ENCODE data around the gene SELENOO. TPM values are rescaled to one million over a fixed set of nuclear protein-coding genes. Genes with fewer than 3 reads are reported as not detected.

Gene SELENOO
- total and polyA plus RNA-seq, 2 of the 13 experiments (the other 11 are each of a cell fraction or from before 2014, with no cell fraction given), result 14.4 to 19.0 TPM

GRCh38 chr22:50244420-50245213, 43.8 kb downstream of the SELENOO start, which contains the start of gene TUBGCP6 (continued):
- TF ChIP-seq, protein P1, sequence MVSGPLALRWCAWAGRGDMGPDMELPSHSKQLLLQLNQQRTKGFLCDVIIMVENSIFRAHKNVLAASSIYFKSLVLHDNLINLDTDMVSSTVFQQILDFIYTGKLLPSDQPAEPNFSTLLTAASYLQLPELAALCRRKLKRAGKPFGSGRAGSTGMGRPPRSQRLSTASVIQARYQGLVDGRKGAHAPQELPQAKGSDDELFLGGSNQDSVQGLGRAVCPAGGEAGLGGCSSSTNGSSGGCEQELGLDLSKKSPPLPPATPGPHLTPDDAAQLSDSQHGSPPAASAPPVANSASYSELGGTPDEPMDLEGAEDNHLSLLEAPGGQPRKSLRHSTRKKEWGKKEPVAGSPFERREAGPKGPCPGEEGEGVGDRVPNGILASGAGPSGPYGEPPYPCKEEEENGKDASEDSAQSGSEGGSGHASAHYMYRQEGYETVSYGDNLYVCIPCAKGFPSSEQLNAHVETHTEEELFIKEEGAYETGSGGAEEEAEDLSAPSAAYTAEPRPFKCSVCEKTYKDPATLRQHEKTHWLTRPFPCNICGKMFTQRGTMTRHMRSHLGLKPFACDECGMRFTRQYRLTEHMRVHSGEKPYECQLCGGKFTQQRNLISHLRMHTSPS (CRISPR knock-in tag; IDR thresholded peaks at IDR 0.05; ENCODE audit: low read depth), result 0 out of 2 replicates have a peak, but pooled peaks have one; percentile 16
- TF ChIP-seq ONECUT2 (CRISPR knock-in tag; IDR thresholded peaks at IDR 0.05) (no peak), PRPF4 (IDR thresholded peaks at IDR 0.05; ENCODE audit: low read depth, low read length, poor library complexity, severe bottlenecking) (no peak), FOXK2 (IDR thresholded peaks at IDR 0.05) (0 out of 2 replicates have a peak, but pooled peaks have one; percentile 47), TFDP1 (CRISPR knock-in tag; IDR thresholded peaks at IDR 0.05; ENCODE audit: borderline replicate concordance) (peak; percentile 83), GTF2F1 (IDR thresholded peaks at IDR 0.05; ENCODE audit: low read length) (no peak), HNRNPH1 (optimal IDR thresholded peaks at IDR 0.05; ENCODE audit: low read depth, low read length) (no peak), XBP1 (CRISPR knock-in tag; IDR thresholded peaks at IDR 0.05) (no peak), ZC3H4 (CRISPR knock-in tag; IDR thresholded peaks at IDR 0.05; ENCODE audit: borderline replicate concordance) (no peak), ZSCAN29 (CRISPR knock-in tag; conservative IDR thresholded peaks at IDR 0.05) (0 out of 2 replicates have a peak, but pooled peaks have one; percentile 54), SNAPC2 (CRISPR knock-in tag; IDR thresholded peaks at IDR 0.05) (0 out of 2 replicates have a peak, but pooled peaks have one; percentile 27), MAF1 (CRISPR knock-in tag; IDR thresholded peaks at IDR 0.05; ENCODE audit: borderline replicate concordance) (no peak; the same call in 1 of the 2 replicates), ELF3 (CRISPR knock-in tag; IDR thresholded peaks at IDR 0.05) (peak; percentile 84), RAD51 (IDR thresholded peaks at IDR 0.05; ENCODE audit: borderline replicate concordance) (no peak), HDAC2 (CRISPR knock-in tag; IDR thresholded peaks at IDR 0.05) (peak; percentile 90), MXD1 (CRISPR knock-in tag; IDR thresholded peaks at IDR 0.05) (peak; percentile 74; the same call in 1 of the 2 replicates)
- TF ChIP-seq, protein P2, sequence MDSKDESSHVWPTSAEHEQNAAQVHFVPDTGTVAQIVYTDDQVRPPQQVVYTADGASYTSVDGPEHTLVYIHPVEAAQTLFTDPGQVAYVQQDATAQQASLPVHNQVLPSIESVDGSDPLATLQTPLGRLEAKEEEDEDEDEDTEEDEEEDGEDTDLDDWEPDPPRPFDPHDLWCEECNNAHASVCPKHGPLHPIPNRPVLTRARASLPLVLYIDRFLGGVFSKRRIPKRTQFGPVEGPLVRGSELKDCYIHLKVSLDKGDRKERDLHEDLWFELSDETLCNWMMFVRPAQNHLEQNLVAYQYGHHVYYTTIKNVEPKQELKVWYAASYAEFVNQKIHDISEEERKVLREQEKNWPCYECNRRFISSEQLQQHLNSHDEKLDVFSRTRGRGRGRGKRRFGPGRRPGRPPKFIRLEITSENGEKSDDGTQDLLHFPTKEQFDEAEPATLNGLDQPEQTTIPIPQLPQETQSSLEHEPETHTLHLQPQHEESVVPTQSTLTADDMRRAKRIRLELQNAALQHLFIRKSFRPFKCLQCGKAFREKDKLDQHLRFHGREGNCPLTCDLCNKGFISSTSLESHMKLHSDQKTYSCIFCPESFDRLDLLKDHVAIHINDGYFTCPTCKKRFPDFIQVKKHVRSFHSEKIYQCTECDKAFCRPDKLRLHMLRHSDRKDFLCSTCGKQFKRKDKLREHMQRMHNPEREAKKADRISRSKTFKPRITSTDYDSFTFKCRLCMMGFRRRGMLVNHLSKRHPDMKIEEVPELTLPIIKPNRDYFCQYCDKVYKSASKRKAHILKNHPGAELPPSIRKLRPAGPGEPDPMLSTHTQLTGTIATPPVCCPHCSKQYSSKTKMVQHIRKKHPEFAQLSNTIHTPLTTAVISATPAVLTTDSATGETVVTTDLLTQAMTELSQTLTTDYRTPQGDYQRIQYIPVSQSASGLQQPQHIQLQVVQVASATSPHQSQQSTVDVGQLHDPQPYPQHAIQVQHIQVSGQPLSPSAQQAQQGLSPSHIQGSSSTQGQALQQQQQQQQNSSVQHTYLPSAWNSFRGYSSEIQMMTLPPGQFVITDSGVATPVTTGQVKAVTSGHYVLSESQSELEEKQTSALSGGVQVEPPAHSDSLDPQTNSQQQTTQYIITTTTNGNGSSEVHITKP (CRISPR knock-in tag; IDR thresholded peaks at IDR 0.05; ENCODE audit: low read depth), result peak; percentile 71
- TF ChIP-seq, protein P3, sequence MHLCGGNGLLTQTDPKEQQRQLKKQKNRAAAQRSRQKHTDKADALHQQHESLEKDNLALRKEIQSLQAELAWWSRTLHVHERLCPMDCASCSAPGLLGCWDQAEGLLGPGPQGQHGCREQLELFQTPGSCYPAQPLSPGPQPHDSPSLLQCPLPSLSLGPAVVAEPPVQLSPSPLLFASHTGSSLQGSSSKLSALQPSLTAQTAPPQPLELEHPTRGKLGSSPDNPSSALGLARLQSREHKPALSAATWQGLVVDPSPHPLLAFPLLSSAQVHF (CRISPR knock-in tag; IDR thresholded peaks at IDR 0.05), result no peak
- TF ChIP-seq, protein P4, sequence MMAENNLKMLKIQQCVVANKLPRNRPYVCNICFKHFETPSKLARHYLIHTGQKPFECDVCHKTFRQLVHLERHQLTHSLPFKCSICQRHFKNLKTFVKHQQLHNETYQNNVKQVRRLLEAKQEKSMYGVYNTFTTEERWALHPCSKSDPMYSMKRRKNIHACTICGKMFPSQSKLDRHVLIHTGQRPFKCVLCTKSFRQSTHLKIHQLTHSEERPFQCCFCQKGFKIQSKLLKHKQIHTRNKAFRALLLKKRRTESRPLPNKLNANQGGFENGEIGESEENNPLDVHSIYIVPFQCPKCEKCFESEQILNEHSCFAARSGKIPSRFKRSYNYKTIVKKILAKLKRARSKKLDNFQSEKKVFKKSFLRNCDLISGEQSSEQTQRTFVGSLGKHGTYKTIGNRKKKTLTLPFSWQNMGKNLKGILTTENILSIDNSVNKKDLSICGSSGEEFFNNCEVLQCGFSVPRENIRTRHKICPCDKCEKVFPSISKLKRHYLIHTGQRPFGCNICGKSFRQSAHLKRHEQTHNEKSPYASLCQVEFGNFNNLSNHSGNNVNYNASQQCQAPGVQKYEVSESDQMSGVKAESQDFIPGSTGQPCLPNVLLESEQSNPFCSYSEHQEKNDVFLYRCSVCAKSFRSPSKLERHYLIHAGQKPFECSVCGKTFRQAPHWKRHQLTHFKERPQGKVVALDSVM (CRISPR knock-in tag; IDR thresholded peaks at IDR 0.05), result peak; percentile 41; the same call in 1 of the 2 replicates

All from HepG2 (cell line).